G401 (cell line): Measurements from ENCODE around the gene NPC1L1. TPM values are rescaled to one million over a fixed set of nuclear protein-coding genes. Genes with fewer than 3 reads are reported as not detected.

Experiments used
- DNase-seq: peaks from one replicate; pipeline ENCODE4 v3.0.0-alpha.2; 2015; ENCODE audit warnings: low spot score
- in situ Hi-C: cut with HindIII; loops from 2 replicates; pipeline ENCODE4 v1.10.0; 2016; ENCODE audit warnings: low sequenced_read_pairs, mixed read lengths
- total RNA-seq: library from RNA; depleted of rRNA; stranded (reverse); fragments of >200 nt; shearing (Covaris generic); gene quantifications from 2 replicates; pipeline ENCODE4 v1.2.3, GENCODE V29; 2014

Gene NPC1L1
- total RNA-seq, 1 experiment from 2014 or later, result not detected

GRCh38 chr7:44538798-44539668 lies 2.1 kb downstream of the NPC1L1 start:
- in situ Hi-C loops, result no loop called here
- DNase-seq, result no peak

GRCh38 chr7:44538093-44538797 lies 2.9 kb downstream of the NPC1L1 start:
- no peak for DNase-seq
- in situ Hi-C loops, result no loop called here

GRCh38 chr7:44537442-44537841 lies 3.7 kb downstream of the NPC1L1 start:
- in situ Hi-C loops, result no loop called here

GRCh38 chr7:44536090-44536489 lies 5.0 kb downstream of the NPC1L1 start:
- in situ Hi-C loops, result no loop called here
- DNase-seq, result no peak

More at GRCh38 chr7:44537442-44537841, 3.7 kb downstream of the NPC1L1 start:
- no peak for DNase-seq

GRCh38 chr7:44535348-44536064 lies 5.6 kb downstream of the NPC1L1 start:
- in situ Hi-C loops, result no loop called here
- no peak for DNase-seq

GRCh38 chr7:44534501-44534900 lies 6.6 kb downstream of the NPC1L1 start:
- peak; percentile 15 for DNase-seq
- in situ Hi-C loops, result no loop called here

- no peak for DNase-seq
- in situ Hi-C loops, result no loop called here
These were observed 7.0 kb downstream of the NPC1L1 start for GRCh38 chr7:44534087-44534486.

- in situ Hi-C loops, result no loop called here
- no peak for DNase-seq
These were observed 7.7 kb downstream of the NPC1L1 start for GRCh38 chr7:44533301-44534055.

GRCh38 chr7:44531421-44532380 lies 9.4 kb downstream of the NPC1L1 start:
- in situ Hi-C loops, result no loop called here
- no peak for DNase-seq

- in situ Hi-C loops, result no loop called here
- DNase-seq, result no peak
These were observed 10.1 kb downstream of the NPC1L1 start for GRCh38 chr7:44530990-44531389.

- in situ Hi-C loops, result no loop called here
- DNase-seq, result no peak
These were observed 16.2 kb downstream of the NPC1L1 start for GRCh38 chr7:44524811-44525388.

- in situ Hi-C loops, result no loop called here
- DNase-seq, result no peak
These were observed 18.8 kb downstream of the NPC1L1 start for GRCh38 chr7:44522315-44522714.

GRCh38 chr7:44521347-44522095 lies 19.6 kb downstream of the NPC1L1 start:
- DNase-seq, result no peak
- in situ Hi-C loops, result no loop called here

- no peak for DNase-seq
- in situ Hi-C loops, result no loop called here
These were observed 20.6 kb downstream of the NPC1L1 start for GRCh38 chr7:44520574-44520973.

- no peak for DNase-seq
- in situ Hi-C loops, result no loop called here
These were observed 21.6 kb downstream of the NPC1L1 start for GRCh38 chr7:44519546-44519945.

- in situ Hi-C loops, result no loop called here
- DNase-seq, result no peak
These were observed 22.4 kb downstream of the NPC1L1 start for GRCh38 chr7:44518761-44519160.

GRCh38 chr7:44517175-44517574 lies 24.0 kb downstream of the NPC1L1 start:
- in situ Hi-C loops, result no loop called here
- no peak for DNase-seq
